A549 (cell line): ENCODE measurements around the gene CD180. TPM values are rescaled to one million over a fixed set of nuclear protein-coding genes. Genes with fewer than 3 reads are reported as not detected.

ENCODE experiments used
- ATAC-seq, 2 experiments: fragments of 200-7000 bp in 1 of 2; fragments of >200 bp in 1 of 2; cut with Nextera tagmentation in 1 of 2; cut with Tn5 transposase in 1 of 2; 3 replicates each; pipeline versions ENCODE4 v1.8.0 to v1.9.1; 2018 to 2020; ENCODE audit warnings: mild to moderate bottlenecking in 1 of 2, moderate library complexity in 1 of 2
- CTCF ChIA-PET: fragments of 300-600 bp; sonication (Branson Sonifier 250); formaldehyde crosslinking; extraction: SDS; loops from one replicate; lab custom pipeline; 2021; ENCODE audit warnings: antibody characterized with exemption, inconsistent platforms; lab: Yijun Ruan, JAX
- POLR2A ChIA-PET: fragments of 350-600 bp; formaldehyde crosslinking; extraction: SDS; loops from one replicate; lab custom pipeline; 2021; ENCODE audit warnings: antibody characterized with exemption, inconsistent platforms; lab: Yijun Ruan, JAX
- DNase-seq, 2 experiments: peaks; one replicate each; pipeline versions ENCODE4 v3.0.0 to v3.0.0-alpha.2; 2011 to 2016; ENCODE audit warnings: low read depth in 1 of 2, low spot score in 1 of 2
- FAIRE-seq: peaks from 2 replicates; lab custom pipeline; 2011; peaks lifted over from hg19 to GRCh38; lab: Jason Lieb, UNC
- H3K27ac ChIP-seq, 2 experiments: fragments of >200 bp; sonication (Bioruptor Twin); formaldehyde crosslinking; 3 replicates each; pipeline ENCODE4 v1.5.1; 2016 to 2017
- H3K4me1 ChIP-seq: fragments of >200 bp; sonication (Bioruptor Twin); formaldehyde crosslinking; 3 replicates; pipeline ENCODE4 v1.6.1; 2016
- H3K4me2 ChIP-seq: fragments of >200 bp; sonication (Bioruptor Twin); formaldehyde crosslinking; 3 replicates; pipeline ENCODE4 v1.6.1; 2016
- H3K4me3 ChIP-seq: fragments of >200 bp; sonication (Bioruptor Twin); formaldehyde crosslinking; 3 replicates; pipeline ENCODE4 v1.5.1; 2016
- H3K9me3 ChIP-seq: fragments of >200 bp; sonication (Bioruptor Twin); formaldehyde crosslinking; 3 replicates; pipeline ENCODE4 v1.6.1; 2016
- BHLHE40 ChIP-seq: IDR thresholded peaks from 2 replicates; pipeline ENCODE4 v1.6.1; 2012; ENCODE audit warnings: low read depth, low read length, inconsistent platforms
- CBX2 ChIP-seq: fragments of 200-600 bp; sonication (generic); IDR thresholded peaks from 2 replicates; pipeline ENCODE4 v1.6.1; 2016; ENCODE audit warnings: low read depth, mild to moderate bottlenecking, borderline replicate concordance
- CBX8 ChIP-seq: fragments of 200-600 bp; sonication (generic); IDR thresholded peaks from 2 replicates; pipeline ENCODE4 v1.6.1; 2016
- CHD4 ChIP-seq: fragments of 200-600 bp; sonication (generic); IDR thresholded peaks from 2 replicates; pipeline ENCODE4 v1.6.1; 2016; ENCODE audit warnings: antibody characterized with exemption, mild to moderate bottlenecking, borderline replicate concordance
- EHF ChIP-seq: fragments of 250-450 bp; sonication (Bioruptor Pico); IDR thresholded peaks from 2 replicates; pipeline ENCODE4 v1.5.0; 2020; ENCODE audit warnings: mild to moderate bottlenecking
- EP300 ChIP-seq, 2 experiments: fragments of >200 bp; sonication (Bioruptor Twin); formaldehyde crosslinking; IDR thresholded peaks; 2 replicates in 1 of 2; 3 replicates in 1 of 2; pipeline ENCODE4 v1.6.1; 2016 to 2017
- GATA3 ChIP-seq: IDR thresholded peaks from 2 replicates; pipeline ENCODE4 v1.6.1; 2012; ENCODE audit warnings: borderline replicate concordance
- HDAC2 ChIP-seq: fragments of 200-600 bp; sonication (generic); IDR thresholded peaks from 2 replicates; pipeline ENCODE4 v1.6.1; 2016
- HOXA7 ChIP-seq: fragments of 250-450 bp; sonication (Bioruptor Pico); IDR thresholded peaks from 2 replicates; pipeline ENCODE4 v1.5.0; 2020; ENCODE audit warnings: mild to moderate bottlenecking, moderate library complexity
- HOXB13 ChIP-seq: fragments of 250-450 bp; sonication (Bioruptor Pico); IDR thresholded peaks from 2 replicates; pipeline ENCODE4 v1.5.0; 2020; ENCODE audit warnings: low read depth, mild to moderate bottlenecking, moderate library complexity
- HOXB5 ChIP-seq: fragments of 250-450 bp; sonication (Bioruptor Pico); IDR thresholded peaks from 2 replicates; pipeline ENCODE4 v1.5.0; 2020; ENCODE audit warnings: mild to moderate bottlenecking, moderate library complexity
- KDM1A ChIP-seq: fragments of 200-600 bp; sonication (generic); IDR thresholded peaks from 2 replicates; pipeline ENCODE4 v1.6.1; 2016; ENCODE audit warnings: low read depth, mild to moderate bottlenecking
- MAZ ChIP-seq: fragments of 150-350 bp; IDR thresholded peaks from 2 replicates; pipeline ENCODE4 v1.6.1; 2014; ENCODE audit warnings: antibody characterized with exemption, low read depth, low read length, borderline replicate concordance
- NR3C1 ChIP-seq: fragments of >200 bp; sonication (Bioruptor Twin); formaldehyde crosslinking; IDR thresholded peaks from 3 replicates; pipeline ENCODE4 v1.6.1; 2017
- POLR2AphosphoS2 ChIP-seq: conservative IDR thresholded peaks from 2 replicates; pipeline ENCODE4 v1.6.1; 2012; ENCODE audit warnings: low read length, improper control_type of control experiment, inconsistent platforms
- REST ChIP-seq: fragments of 200-600 bp; sonication (generic); IDR thresholded peaks from 2 replicates; pipeline ENCODE4 v1.6.1; 2016; ENCODE audit warnings: antibody characterized with exemption, mild to moderate bottlenecking, moderate library complexity
- SMC3 ChIP-seq: fragments of >200 bp; sonication (Bioruptor Twin); formaldehyde crosslinking; IDR thresholded peaks from 3 replicates; pipeline ENCODE4 v1.6.1; 2018; ENCODE audit warnings: inconsistent platforms
- SREBF2 ChIP-seq: fragments of 450-650 bp; IDR thresholded peaks from 2 replicates; pipeline ENCODE4 v1.6.1; 2014; ENCODE audit warnings: mild to moderate bottlenecking, moderate library complexity
- TFCP2L1 ChIP-seq: fragments of 250-450 bp; sonication (Bioruptor Pico); IDR thresholded peaks from 2 replicates; pipeline ENCODE4 v1.5.0; 2021; ENCODE audit warnings: mild to moderate bottlenecking
- TP53 ChIP-seq: fragments of 250-450 bp; sonication (Bioruptor Pico); IDR thresholded peaks from 2 replicates; pipeline ENCODE4 v1.5.0; 2021; ENCODE audit warnings: mild to moderate bottlenecking, moderate library complexity
- ZNF302 ChIP-seq: fragments of 250-450 bp; sonication (Bioruptor Pico); IDR thresholded peaks from 2 replicates; pipeline ENCODE4 v1.9.0; 2021; ENCODE audit warnings: inconsistent platforms, mild to moderate bottlenecking, moderate library complexity
- WGBS: methylation state at CpG from one replicate; pipeline ENCODE4 v1.1.6; 2017; ENCODE audit errors: missing lambda C conversion rate; 5-methylcytosine and 5-hydroxymethylcytosine counted together
- polyA plus RNA-seq, 4 experiments: library from polyadenylated mRNA; depleted of rRNA in 3 of 4; stranded (reverse); fragments of >200 nt; fragmentation: RNase III in 1 of 4; extraction: RNeasy Plus Mini Kit Qiagen cat#74134 plus additional on column Dnase treatment in 1 of 4; gene quantifications; 2 replicates in 3 of 4; 3 replicates in 1 of 4; pipeline ENCODE4 v1.2.3, GENCODE V29; 2011 to 2017
- TF ChIP-seq, protein P1 (sequence below): fragments of 450-650 bp; IDR thresholded peaks from 2 replicates; pipeline ENCODE4 v1.6.1; 2014; ENCODE audit warnings: antibody characterized with exemption
- TF ChIP-seq, protein P2 (sequence below): IDR thresholded peaks from 2 replicates; pipeline ENCODE4 v1.6.1; 2012
- TF ChIP-seq, protein P3 (sequence below): fragments of >200 bp; sonication (Bioruptor Twin); formaldehyde crosslinking; IDR thresholded peaks from 3 replicates; pipeline ENCODE4 v1.6.1; 2016
- TF ChIP-seq, protein P4 (sequence below): fragments of 250-450 bp; sonication (Bioruptor Pico); IDR thresholded peaks from 2 replicates; pipeline ENCODE4 v1.5.0; 2021; ENCODE audit warnings: mild to moderate bottlenecking, moderate library complexity, borderline replicate concordance

CD180 gene
- polyA plus RNA-seq, 2 of the 4 experiments (the other 2 are of a cell fraction) = not detected

DNA sequence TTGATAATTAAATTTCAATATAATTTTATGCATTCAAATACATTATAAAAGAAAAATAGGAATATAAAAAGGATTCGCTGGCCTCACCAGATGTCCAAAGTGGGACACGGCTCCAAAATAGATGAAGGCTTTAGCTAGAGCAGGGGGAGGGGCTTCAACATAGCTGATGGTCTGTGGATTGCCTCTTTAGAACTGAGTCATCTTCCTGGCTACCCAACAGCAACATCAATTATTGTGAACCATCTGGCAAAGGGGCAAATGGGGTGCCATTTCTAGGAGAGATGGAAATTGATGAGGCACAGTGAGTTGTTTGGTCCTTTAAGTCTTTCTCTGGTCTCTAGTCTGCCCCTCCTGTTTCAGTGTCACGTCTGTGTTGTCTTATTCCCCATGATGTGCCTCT, 44.2 kb upstream of the CD180 start:
- DNase-seq (no peak), FAIRE-seq (no peak), ATAC-seq (no peak)
- Histone ChIP-seq H3K4me2 (no peak overlapping the region), H3K4me3 (no peak overlapping the region), H3K27ac (no peak overlapping the region)
- POLR2A ChIA-PET = no interaction called here
- TF ChIP-seq EP300 (IDR thresholded peaks at IDR 0.05) = no peak
- no peak for TF ChIP-seq ZNF302 (CRISPR knock-in tag)
- no peak for TF ChIP-seq KDM1A
- TF ChIP-seq, protein P1, sequence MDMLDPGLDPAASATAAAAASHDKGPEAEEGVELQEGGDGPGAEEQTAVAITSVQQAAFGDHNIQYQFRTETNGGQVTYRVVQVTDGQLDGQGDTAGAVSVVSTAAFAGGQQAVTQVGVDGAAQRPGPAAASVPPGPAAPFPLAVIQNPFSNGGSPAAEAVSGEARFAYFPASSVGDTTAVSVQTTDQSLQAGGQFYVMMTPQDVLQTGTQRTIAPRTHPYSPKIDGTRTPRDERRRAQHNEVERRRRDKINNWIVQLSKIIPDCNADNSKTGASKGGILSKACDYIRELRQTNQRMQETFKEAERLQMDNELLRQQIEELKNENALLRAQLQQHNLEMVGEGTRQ = no peak
- TF ChIP-seq GATA3 = no peak
- TF ChIP-seq TP53 (CRISPR knock-in tag) = no peak
- no peak for TF ChIP-seq SREBF2
- TF ChIP-seq CBX8 = no peak
- TF ChIP-seq, all 56 proteins: peak for 0
- Histone ChIP-seq H3K4me1 (no peaks in the 10 kb centered on the region), H3K9me3 (no peaks in the 10 kb centered on the region)
- WGBS = 67% methylated on average over 3 of the region's 3 CpGs
- CTCF ChIA-PET = interaction anchor here (1.3 kb wide), 1 partner anchor 74 kb away, joined by 3 read pairs; no protein-coding TSS in a partner anchor

- no peak for ATAC-seq
- no peak overlapping the region for H3K4me3 ChIP-seq
- CTCF ChIA-PET = interaction anchor here (0.7 to 1.3 kb wide), 3 partner anchors 74 to 913 kb away, joined by 3 to 6 read pairs (median 3); no protein-coding TSS in a partner anchor
- H3K4me2 ChIP-seq = no peak overlapping the region
- H3K9me3 ChIP-seq = no peaks in the 10 kb centered on the region
- FAIRE-seq = no peak
- peaks cover 4% of the 10 kb centered on the region; the same call in 2 of the 3 replicates for H3K4me1 ChIP-seq
- TF ChIP-seq KDM1A (no peak), HOXB5 (no peak), EP300 (IDR thresholded peaks at IDR 0.05) (no peak), CBX2 (no peak), POLR2AphosphoS2 (no peak), GATA3 (no peak), NR3C1 (no peak), SMC3 (no peak), TFCP2L1 (CRISPR knock-in tag) (no peak), HOXB13 (CRISPR knock-in tag) (no peak), EHF (CRISPR knock-in tag) (no peak), ZNF302 (CRISPR knock-in tag) (no peak)
- TF ChIP-seq, protein P2, sequence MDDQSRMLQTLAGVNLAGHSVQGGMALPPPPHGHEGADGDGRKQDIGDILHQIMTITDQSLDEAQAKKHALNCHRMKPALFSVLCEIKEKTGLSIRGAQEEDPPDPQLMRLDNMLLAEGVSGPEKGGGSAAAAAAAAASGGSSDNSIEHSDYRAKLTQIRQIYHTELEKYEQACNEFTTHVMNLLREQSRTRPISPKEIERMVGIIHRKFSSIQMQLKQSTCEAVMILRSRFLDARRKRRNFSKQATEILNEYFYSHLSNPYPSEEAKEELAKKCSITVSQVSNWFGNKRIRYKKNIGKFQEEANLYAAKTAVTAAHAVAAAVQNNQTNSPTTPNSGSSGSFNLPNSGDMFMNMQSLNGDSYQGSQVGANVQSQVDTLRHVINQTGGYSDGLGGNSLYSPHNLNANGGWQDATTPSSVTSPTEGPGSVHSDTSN = no peak
- TF ChIP-seq, protein P3, sequence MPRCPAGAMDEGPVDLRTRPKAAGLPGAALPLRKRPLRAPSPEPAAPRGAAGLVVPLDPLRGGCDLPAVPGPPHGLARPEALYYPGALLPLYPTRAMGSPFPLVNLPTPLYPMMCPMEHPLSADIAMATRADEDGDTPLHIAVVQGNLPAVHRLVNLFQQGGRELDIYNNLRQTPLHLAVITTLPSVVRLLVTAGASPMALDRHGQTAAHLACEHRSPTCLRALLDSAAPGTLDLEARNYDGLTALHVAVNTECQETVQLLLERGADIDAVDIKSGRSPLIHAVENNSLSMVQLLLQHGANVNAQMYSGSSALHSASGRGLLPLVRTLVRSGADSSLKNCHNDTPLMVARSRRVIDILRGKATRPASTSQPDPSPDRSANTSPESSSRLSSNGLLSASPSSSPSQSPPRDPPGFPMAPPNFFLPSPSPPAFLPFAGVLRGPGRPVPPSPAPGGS = no peak
- TF ChIP-seq, all 56 proteins: peak for 0
- H3K27ac ChIP-seq = no peak overlapping the region
- no peak for DNase-seq
- POLR2A ChIA-PET = interaction anchor here (0.6 kb wide), 1 partner anchor 164 kb away, joined by 3 read pairs; no protein-coding TSS in a partner anchor
These were observed 43.5 kb upstream of the CD180 start for GRCh38 chr5:67240065-67240464.

DNA sequence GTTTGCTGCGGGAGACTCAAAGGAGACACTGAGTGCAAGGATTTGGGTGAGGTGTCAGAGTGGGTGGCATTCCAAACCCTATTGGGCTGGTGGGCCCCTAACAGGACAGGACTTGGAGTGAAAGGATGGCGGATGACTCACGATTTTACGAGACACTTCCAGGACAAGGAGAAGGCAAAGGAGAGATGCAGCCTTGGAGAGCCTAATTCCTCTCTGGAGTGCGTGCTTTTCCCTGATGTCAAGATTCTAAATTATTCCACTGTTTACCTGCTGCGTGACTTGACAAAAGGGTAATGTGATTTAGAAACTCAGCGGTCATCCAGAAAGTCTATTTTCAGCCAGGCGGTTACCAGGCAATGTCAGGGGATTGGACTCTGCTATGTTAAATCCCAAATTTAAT, 41.6 kb upstream of the CD180 start:
- no peak overlapping the region for H3K4me2 ChIP-seq
- CTCF ChIA-PET = interaction anchor here (1.2 to 2.3 kb wide), 2 partner anchors 9 to 15 kb away, joined by 3 to 13 read pairs; no protein-coding TSS in a partner anchor
- H3K4me1 ChIP-seq = peaks cover 12% of the 10 kb centered on the region; the same call in 2 of the 3 replicates
- no peak overlapping the region for H3K27ac ChIP-seq
- H3K9me3 ChIP-seq = no peaks in the 10 kb centered on the region
- no peak for DNase-seq
- 75% methylated on average over 8 of the region's 8 CpGs for WGBS
- FAIRE-seq = no peak
- H3K4me3 ChIP-seq = no peak overlapping the region
- ATAC-seq = no peak
- POLR2A ChIA-PET = no interaction called here
- no peak for TF ChIP-seq HOXB13 (CRISPR knock-in tag)
- no peak for TF ChIP-seq KDM1A
- TF ChIP-seq CBX8 = no peak
- no peak for TF ChIP-seq HOXA7 (CRISPR knock-in tag)
- TF ChIP-seq TP53 (CRISPR knock-in tag) = no peak
- TF ChIP-seq MAZ = no peak
- no peak for TF ChIP-seq ZNF302 (CRISPR knock-in tag)
- no peak for TF ChIP-seq CHD4
- TF ChIP-seq, protein P4, sequence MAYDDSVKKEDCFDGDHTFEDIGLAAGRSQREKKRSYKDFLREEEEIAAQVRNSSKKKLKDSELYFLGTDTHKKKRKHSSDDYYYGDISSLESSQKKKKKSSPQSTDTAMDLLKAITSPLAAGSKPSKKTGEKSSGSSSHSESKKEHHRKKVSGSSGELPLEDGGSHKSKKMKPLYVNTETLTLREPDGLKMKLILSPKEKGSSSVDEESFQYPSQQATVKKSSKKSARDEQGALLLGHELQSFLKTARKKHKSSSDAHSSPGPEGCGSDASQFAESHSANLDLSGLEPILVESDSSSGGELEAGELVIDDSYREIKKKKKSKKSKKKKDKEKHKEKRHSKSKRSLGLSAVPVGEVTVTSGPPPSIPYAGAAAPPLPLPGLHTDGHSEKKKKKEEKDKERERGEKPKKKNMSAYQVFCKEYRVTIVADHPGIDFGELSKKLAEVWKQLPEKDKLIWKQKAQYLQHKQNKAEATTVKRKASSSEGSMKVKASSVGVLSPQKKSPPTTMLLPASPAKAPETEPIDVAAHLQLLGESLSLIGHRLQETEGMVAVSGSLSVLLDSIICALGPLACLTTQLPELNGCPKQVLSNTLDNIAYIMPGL (CRISPR knock-in tag) = no peak
- TF ChIP-seq REST = no peak
- TF ChIP-seq HDAC2 = no peak
- TF ChIP-seq BHLHE40 = no peak
- no peak for TF ChIP-seq GATA3
